SU-DHL-6 (cell line): Measurements from ENCODE around the gene RASGRP4.

ENCODE experiments used
- H2AFZ ChIP-seq: fragments of 200-600 bp; sonication (generic); 2 replicates; pipeline ENCODE4 v1.6.1; 2014; ENCODE audit warnings: low read depth, mild to moderate bottlenecking, moderate library complexity, mixed read lengths, antibody characterized with exemption, low read length; ENCODE audit not compliant: severe bottlenecking
- H3F3A ChIP-seq: fragments of 200-600 bp; shearing (Covaris generic); 2 replicates; pipeline ENCODE4 v1.6.0; 2016; ENCODE audit warnings: antibody characterized with exemption, mild to moderate bottlenecking; ENCODE audit not compliant: insufficient read depth
- H3K27ac ChIP-seq: fragments of 200-600 bp; sonication (generic); 2 replicates; pipeline ENCODE4 v1.5.1; 2016; ENCODE audit warnings: low read depth, mild to moderate bottlenecking, low read length, moderate library complexity, mixed read lengths
- H3K27me3 ChIP-seq: fragments of 200-600 bp; sonication (generic), shearing (Covaris generic); 2 replicates; pipeline ENCODE4 v1.6.0; 2014; ENCODE audit warnings: mild to moderate bottlenecking, low read length
- H3K36me3 ChIP-seq: fragments of 200-600 bp; sonication (generic); 2 replicates; pipeline ENCODE4 v1.6.1; 2014; ENCODE audit warnings: mild to moderate bottlenecking, low read length, mixed read lengths
- H3K4me2 ChIP-seq: fragments of 300-600, 200-600 bp; shearing (Covaris generic), sonication (generic); 2 replicates; pipeline ENCODE4 v1.6.0; 2014; ENCODE audit warnings: low read length, low read depth, mild to moderate bottlenecking; ENCODE audit not compliant: poor library complexity, severe bottlenecking
- H3K4me3 ChIP-seq: fragments of 200-600 bp; sonication (generic); 2 replicates; pipeline ENCODE4 v1.5.1; 2014; ENCODE audit warnings: antibody characterized with exemption, low read length, mild to moderate bottlenecking, mixed read lengths; ENCODE audit not compliant: insufficient read depth, poor library complexity, severe bottlenecking
- H3K79me2 ChIP-seq: fragments of 200-600 bp; sonication (generic); 2 replicates; pipeline ENCODE4 v1.6.1; 2014; ENCODE audit warnings: mild to moderate bottlenecking, low read length, moderate library complexity; ENCODE audit not compliant: insufficient read depth
- H3K9ac ChIP-seq: fragments of 200-600 bp; sonication (generic); 2 replicates; pipeline ENCODE4 v1.7.0; 2014; ENCODE audit warnings: mild to moderate bottlenecking, low read length
- H3K9me2 ChIP-seq: fragments of 200-600 bp; sonication (generic); replicated peaks from 2 replicates; pipeline ENCODE4 v1.6.1; 2014; ENCODE audit warnings: low read length; ENCODE audit not compliant: insufficient read depth
- H3K9me3 ChIP-seq: fragments of 200-600 bp; sonication (generic); 2 replicates; pipeline ENCODE4 v1.6.1; 2014; ENCODE audit warnings: low read length, mixed read lengths; ENCODE audit not compliant: insufficient read depth
- H4K20me1 ChIP-seq: fragments of 200-600 bp; sonication (generic); 2 replicates; pipeline ENCODE4 v1.6.1; 2014; ENCODE audit warnings: low read depth, mild to moderate bottlenecking, antibody characterized with exemption, low read length, moderate library complexity, mixed read lengths
- EZH2phosphoT487 ChIP-seq: fragments of 200-600 bp; sonication (generic), shearing (Covaris generic); conservative IDR thresholded peaks from 2 replicates; pipeline ENCODE4 v1.6.1; 2018; ENCODE audit warnings: mild to moderate bottlenecking, antibody characterized with exemption, low read length, moderate library complexity, mixed read lengths
- TF ChIP-seq, protein P1 (sequence below): fragments of 200-600 bp; sonication (generic); IDR thresholded peaks from one replicate; pipeline ENCODE4 v1.5.1; 2017; ENCODE audit warnings: antibody characterized with exemption, mild to moderate bottlenecking, low read length, moderate library complexity; ENCODE audit not compliant: insufficient read depth, poor library complexity, severe bottlenecking

RASGRP4 gene

GRCh38 chr19:38400361-38400760 lies 25.7 kb downstream of the RASGRP4 start:
- Histone ChIP-seq H3K27me3 (no peaks in the 10 kb centered on the region), H3K79me2 (no peaks in the 10 kb centered on the region)

GRCh38 chr19:38399537-38399936 lies 26.5 kb downstream of the RASGRP4 start:
- Histone ChIP-seq H3K79me2 (no peaks in the 10 kb centered on the region), H3K4me3 (no peak overlapping the region), H3K9me3 (no peaks in the 10 kb centered on the region), H3K27ac (no peak overlapping the region), H3K9ac (no peak overlapping the region), H3K36me3 (no peaks in the 10 kb centered on the region), H4K20me1 (no peaks in the 10 kb centered on the region), H2AFZ (no peak overlapping the region), H3K9me2 (no peaks in the 10 kb centered on the region), H3F3A (no peaks in the 10 kb centered on the region), H3K4me2 (no peak overlapping the region), H3K27me3 (no peaks in the 10 kb centered on the region)
- TF ChIP-seq, protein P1, sequence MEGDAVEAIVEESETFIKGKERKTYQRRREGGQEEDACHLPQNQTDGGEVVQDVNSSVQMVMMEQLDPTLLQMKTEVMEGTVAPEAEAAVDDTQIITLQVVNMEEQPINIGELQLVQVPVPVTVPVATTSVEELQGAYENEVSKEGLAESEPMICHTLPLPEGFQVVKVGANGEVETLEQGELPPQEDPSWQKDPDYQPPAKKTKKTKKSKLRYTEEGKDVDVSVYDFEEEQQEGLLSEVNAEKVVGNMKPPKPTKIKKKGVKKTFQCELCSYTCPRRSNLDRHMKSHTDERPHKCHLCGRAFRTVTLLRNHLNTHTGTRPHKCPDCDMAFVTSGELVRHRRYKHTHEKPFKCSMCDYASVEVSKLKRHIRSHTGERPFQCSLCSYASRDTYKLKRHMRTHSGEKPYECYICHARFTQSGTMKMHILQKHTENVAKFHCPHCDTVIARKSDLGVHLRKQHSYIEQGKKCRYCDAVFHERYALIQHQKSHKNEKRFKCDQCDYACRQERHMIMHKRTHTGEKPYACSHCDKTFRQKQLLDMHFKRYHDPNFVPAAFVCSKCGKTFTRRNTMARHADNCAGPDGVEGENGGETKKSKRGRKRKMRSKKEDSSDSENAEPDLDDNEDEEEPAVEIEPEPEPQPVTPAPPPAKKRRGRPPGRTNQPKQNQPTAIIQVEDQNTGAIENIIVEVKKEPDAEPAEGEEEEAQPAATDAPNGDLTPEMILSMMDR = no peak
- TF ChIP-seq EZH2phosphoT487 = no peak

More at GRCh38 chr19:38400361-38400760, 25.7 kb downstream of the RASGRP4 start:
- H3K9me2 ChIP-seq = no peaks in the 10 kb centered on the region
- no peak overlapping the region for H2AFZ ChIP-seq
- H4K20me1 ChIP-seq = no peaks in the 10 kb centered on the region
- H3K9me3 ChIP-seq = no peaks in the 10 kb centered on the region
- H3K9ac ChIP-seq = no peak overlapping the region
- H3K27ac ChIP-seq = no peak overlapping the region
- no peak for TF ChIP-seq EZH2phosphoT487
- TF ChIP-seq, protein P1 = no peak
- H3K4me2 ChIP-seq = no peak overlapping the region
- H3K36me3 ChIP-seq = no peaks in the 10 kb centered on the region
- no peak overlapping the region for H3K4me3 ChIP-seq
- H3F3A ChIP-seq = no peaks in the 10 kb centered on the region

- no peak overlapping the region for H3K4me3 ChIP-seq
Observed at GRCh38 chr19:38399081-38399480, 26.9 kb downstream of the RASGRP4 start.

More at GRCh38 chr19:38399081-38399480, 26.9 kb downstream of the RASGRP4 start:
- H3K9me2 ChIP-seq = no peaks in the 10 kb centered on the region
- H3K79me2 ChIP-seq = no peaks in the 10 kb centered on the region
- no peaks in the 10 kb centered on the region for H3K36me3 ChIP-seq
- H4K20me1 ChIP-seq = no peaks in the 10 kb centered on the region
- H3K27me3 ChIP-seq = no peaks in the 10 kb centered on the region
- TF ChIP-seq, protein P1 = no peak
- TF ChIP-seq EZH2phosphoT487 = no peak
- H2AFZ ChIP-seq = no peak overlapping the region
- H3K27ac ChIP-seq = no peak overlapping the region
- no peaks in the 10 kb centered on the region for H3F3A ChIP-seq
- no peaks in the 10 kb centered on the region for H3K9me3 ChIP-seq
- H3K9ac ChIP-seq = no peak overlapping the region
- no peak overlapping the region for H3K4me2 ChIP-seq
